COR-L47 (cell line): ENCODE measurements around the gene ST6GALNAC6.
"Not testable (repeated sequence)": the region's sequence is repeated elsewhere in the genome, so short reads cannot be mapped to it uniquely, and the experiment has no call there.

Experiments used
- DNase-seq: peaks from one replicate; lab custom pipeline; 2025; lab: John Stamatoyannopoulos, UW

Gene ST6GALNAC6

GRCh38 chr9:127893392-127893791 is 6.0 kb downstream of the ST6GALNAC6 start:
- DNase-seq = no peak

GRCh38 chr9:127892831-127893230 is 6.6 kb downstream of the ST6GALNAC6 start:
- no peak for DNase-seq

DNA sequence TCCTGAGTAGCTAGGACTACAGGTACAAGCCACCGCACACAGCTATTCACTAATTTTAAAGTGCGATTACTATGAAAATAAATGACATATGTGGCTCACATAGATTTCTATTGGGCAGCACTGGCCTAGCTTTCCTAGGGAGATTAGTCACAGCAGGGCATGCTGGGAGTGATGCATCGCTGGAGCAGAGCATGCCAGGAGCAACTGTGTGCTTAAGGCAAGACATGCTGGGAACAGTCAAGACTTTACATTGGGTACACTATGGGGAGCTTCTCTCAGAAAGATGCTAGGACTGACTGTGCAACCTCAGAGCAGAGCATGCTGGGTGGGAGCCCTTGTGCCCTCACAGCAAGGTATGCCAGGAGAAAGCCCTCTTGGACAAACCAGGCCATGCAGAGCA is 9.3 kb downstream of the ST6GALNAC6 start:
- DNase-seq = no peak

- no peak for DNase-seq
Measured at GRCh38 chr9:127887792-127888191, 11.6 kb downstream of the ST6GALNAC6 start.

- no peak for DNase-seq
Measured at GRCh38 chr9:127886401-127886972, 12.9 kb downstream of the ST6GALNAC6 start.

DNA sequence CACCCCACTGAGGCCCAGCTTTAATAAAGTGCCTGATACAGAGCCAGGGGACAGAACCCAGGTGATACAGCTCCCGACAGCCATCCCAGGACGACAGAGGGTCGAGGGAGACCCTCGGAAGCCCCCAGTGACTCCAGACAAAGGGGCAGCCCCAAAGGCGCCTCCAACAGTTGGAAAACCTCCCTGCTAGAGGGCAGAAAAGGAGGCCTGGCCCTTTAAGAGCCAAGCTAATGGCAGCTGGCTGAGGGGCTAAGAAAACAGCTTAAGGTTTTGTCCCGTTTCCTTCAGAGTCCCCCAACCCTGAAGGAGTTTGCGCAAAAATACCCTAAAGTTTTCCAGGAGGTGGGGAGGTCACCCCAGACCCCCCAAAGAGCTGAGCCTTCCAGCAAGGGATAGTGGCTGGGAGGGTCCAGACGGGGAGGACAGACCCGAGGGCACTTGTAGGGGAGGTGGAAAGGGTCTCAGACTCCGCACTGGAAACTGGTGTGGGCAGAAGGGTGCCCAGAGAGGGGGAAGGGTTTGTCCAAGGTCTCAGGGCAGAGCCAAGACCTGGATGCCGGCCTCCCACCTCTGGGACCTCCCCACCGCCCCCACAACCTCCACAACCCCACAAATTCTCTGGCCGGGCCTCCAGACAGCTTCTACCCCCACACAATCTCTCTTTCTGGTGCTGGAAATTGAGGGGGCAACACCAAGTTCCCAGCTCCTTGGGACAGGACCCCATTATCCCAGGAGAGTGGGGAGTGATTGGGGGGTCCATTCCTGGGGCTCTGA is 13.7 kb downstream of the ST6GALNAC6 start:
- DNase-seq = no peak

DNA sequence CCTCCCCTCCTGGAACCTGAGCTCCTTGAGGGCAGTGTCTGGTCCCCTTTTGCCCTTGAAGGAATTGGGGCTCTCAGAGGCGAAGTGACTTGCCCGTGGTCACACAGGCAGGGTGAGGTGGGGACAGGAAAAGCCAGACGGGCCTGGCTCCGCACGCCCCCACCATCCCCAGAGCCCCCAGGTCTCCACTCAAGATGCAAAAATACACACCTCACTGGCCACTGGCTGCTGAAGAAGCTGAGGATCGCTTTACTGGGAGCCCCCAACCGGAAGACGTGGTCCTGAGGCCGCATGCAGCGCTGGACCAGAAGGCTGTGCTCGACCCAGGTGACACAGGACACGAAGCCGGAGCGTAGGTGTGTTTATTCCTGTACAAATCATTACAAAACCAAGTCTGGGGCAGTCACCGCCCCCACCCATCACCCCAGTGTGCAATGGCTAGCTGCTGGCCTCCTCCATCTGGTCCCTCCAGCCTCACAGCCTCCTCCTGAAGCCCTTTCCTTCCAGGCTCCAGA is 14.4 kb downstream of the ST6GALNAC6 start:
- no peak for DNase-seq

GRCh38 chr9:127884427-127884911 is 14.9 kb downstream of the ST6GALNAC6 start:
- peak; percentile 78 for DNase-seq

DNA sequence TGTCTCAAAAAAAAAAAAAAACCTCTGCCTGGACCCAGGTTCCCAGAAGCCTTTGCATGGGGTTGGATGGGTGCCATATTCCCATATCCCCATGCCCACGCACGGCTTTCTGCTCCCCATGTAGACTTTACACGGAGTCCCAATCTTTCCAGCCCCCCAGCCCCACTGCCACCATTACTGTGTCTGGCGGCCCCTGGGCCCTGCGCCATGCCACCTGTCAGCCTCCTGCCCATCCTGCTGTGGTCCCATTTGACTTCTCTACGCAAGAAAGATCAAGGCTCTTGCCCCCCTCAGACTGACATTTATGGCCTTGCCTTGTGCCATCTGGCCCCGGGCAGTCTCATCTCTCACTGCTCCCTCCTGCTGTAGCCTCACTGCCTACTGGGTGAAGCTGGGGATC is 15.4 kb downstream of the ST6GALNAC6 start:
- DNase-seq = no peak

GRCh38 chr9:127881715-127882114 is 17.7 kb downstream of the ST6GALNAC6 start:
- DNase-seq = not testable (repeated sequence)

DNA sequence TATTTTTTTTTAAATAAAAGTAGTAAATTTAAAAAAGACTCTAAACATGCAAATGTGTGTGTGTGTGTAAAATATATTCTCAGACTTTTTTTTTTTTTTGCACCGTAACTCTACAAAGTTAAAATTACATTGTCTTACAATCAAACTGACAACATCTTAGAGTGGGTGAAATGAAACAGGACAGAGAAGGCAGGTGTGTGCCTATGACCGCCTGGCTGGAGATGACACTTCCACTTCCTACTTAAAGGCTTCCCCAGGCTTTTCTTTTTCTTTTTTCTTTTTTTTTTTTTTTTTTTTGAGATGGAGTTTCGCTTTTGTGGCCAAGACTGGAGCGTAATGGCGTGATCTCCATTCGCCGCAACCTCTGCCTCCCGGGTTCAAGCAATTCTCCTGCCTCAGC is 19.3 kb downstream of the ST6GALNAC6 start:
- DNase-seq = no peak

DNA sequence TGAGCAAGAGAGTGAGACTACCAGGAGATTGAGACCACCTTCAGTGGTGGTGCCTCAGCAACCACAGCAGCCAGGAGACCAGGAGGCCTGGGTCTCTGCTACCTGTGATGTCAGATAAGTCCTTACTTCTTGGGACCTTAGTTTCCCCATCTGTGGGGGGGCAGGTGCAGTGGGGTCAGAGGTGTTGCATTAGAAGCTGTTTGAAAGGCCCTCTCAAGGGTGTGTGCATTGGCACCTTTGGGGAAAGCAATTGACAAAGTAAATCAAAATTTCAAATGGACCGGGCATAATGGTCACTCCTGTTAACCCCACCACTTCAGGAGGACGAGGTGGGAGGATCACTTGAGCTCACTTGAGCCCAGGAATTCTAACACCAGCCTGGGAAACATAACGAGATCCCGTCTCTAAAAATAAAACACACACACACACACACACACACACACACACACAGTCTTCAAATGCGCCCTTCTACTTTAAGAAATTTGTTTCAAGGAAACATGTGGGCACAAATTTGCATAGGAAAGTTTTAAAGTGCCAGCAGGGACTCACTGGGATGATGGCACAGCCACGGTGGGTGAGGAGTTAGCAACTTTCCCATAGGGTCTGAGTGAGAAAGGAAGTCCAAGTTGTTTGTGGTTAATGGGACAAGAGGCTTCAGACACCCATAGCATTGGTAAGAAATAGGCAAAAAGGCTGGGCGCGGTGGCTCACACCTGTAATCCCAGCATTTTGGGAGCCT is 20.6 kb downstream of the ST6GALNAC6 start:
- DNase-seq = no peak

DNA sequence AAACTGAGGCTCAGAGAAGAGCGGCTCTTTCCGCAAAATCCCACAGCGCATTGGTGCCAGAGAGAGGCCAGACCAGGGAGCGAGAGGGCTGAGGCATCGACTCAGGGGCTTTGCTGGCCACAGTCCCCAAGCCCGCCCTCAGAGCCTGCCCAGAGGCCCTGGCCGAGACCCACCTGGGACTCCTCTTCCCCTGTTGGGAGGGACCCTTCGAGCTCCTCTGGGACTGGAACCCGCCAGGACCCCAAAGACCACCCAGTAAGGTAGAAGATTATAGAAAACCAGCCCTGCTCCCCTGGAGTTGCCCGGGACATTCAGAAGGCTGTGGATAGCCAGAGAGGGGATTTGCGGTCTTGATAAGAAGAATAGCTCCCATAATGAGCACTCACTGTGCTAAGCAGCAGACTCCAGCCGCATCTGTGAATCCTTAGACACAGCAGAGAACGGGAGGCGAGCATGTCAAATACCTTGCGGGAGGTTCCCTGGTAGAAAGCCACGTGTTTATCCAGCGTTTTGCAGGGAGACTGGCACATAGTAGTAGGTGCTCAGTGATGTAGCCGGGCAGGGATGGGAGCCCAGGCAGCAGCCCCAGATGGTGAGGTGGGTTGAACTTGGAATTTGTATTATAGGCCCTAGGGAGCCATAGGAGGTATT is 21.3 kb downstream of the ST6GALNAC6 start:
- no peak for DNase-seq

DNA sequence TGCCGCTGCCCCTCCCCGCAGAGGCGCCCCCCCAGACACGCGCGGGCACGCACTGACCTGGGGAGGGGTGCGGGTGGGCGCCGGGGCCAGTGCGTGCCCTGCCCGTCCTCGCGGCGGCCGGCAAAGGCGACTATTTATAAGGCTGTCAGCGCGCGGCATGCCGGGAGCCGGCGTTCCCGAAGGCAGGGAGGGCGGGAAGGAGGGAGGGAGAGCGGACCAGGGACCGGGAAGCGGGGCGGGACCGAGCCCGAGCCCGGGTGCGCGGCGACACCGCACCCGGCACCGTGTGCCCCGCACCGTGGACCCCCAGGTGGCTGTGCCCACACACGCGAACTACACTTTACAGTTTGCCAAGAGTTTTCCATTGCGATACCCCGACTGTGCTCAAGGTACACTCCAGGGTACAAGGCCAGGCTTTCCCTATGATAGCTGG is 21.8 kb downstream of the ST6GALNAC6 start, which contains the start of gene AK1:
Gene AK1 (minus strand): TSS at position 110 of the 433 bp plus-strand sequence. CDS start 3,058 bp downstream, outside the sequence.
- DNase-seq = peak; percentile 58

- no peak for DNase-seq
Measured at GRCh38 chr9:127876764-127877562, 22.4 kb downstream of the ST6GALNAC6 start.

- DNase-seq = no peak
Measured at GRCh38 chr9:127876026-127876763, 23.2 kb downstream of the ST6GALNAC6 start.

DNA sequence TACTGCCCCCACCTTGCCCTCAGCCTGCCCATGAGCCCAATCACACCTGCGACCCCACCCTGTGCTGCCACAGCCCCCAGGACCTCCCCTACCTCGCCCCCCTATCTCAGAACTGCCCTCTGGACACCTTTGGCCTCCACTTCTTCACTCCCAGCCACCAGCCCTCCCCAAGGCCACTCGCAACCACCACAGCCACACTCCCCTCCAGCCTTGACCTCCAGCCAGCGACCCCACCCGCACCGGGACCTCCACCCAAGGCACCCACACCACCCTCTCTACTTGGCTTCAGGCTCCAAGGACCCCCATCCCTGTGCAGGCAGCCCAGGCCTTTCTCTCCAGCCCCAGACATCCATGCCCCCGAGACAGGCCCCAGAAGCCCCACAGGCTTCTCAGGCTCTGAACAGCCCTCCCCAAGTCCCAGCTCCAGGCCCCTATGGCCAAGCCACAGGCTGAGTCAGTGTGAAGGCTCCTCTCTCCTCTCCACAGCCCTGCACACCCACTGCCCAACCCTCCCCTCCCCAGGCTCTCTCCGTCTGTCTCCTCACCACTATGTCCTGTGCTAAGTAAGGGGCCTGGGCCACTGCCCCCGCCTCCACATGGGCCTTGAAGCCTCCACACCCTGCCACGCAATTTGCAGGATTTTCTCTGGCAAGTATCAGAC is 24.0 kb downstream of the ST6GALNAC6 start:
- DNase-seq = no peak

GRCh38 chr9:127874301-127875221 is 24.8 kb downstream of the ST6GALNAC6 start:
- DNase-seq = no peak

- no peak for DNase-seq
Measured at GRCh38 chr9:127873886-127874285, 25.5 kb downstream of the ST6GALNAC6 start.
